Duodenal mucosa (tissue), 2 donors: ENCODE measurements around the gene CD68.

Source experiments
- H3K27ac ChIP-seq: one replicate; pipeline ENCODE4 v1.7.0; 2013; ENCODE audit warnings: low read depth, low read length
- H3K27me3 ChIP-seq, 2 donors: one replicate each; pipeline ENCODE4 v1.7.0; 2013; ENCODE audit warnings: low read length in 2 of 2, control low read depth in 1 of 2; ENCODE audit not compliant: insufficient read depth in 2 of 2, control insufficient read depth in 1 of 2
- H3K36me3 ChIP-seq, 2 donors: one replicate each; pipeline ENCODE4 v1.7.0; 2013; ENCODE audit warnings: low read length in 2 of 2, control low read depth in 1 of 2; ENCODE audit not compliant: insufficient read depth in 2 of 2, control insufficient read depth in 1 of 2
- H3K4me1 ChIP-seq, 2 donors: one replicate each; pipeline ENCODE4 v1.7.0; 2013; ENCODE audit warnings: low read length in 2 of 2, control low read depth in 1 of 2; ENCODE audit not compliant: insufficient read depth in 2 of 2, control insufficient read depth in 1 of 2
- H3K4me3 ChIP-seq, 2 donors: one replicate each; pipeline ENCODE4 v1.7.0; 2013; ENCODE audit warnings: low read length in 2 of 2, low read depth in 1 of 2
- H3K9ac ChIP-seq, 2 donors: one replicate each; pipeline ENCODE4 v1.7.0; 2013; ENCODE audit warnings: low read length in 2 of 2, low read depth in 1 of 2
- H3K9me3 ChIP-seq, 2 donors: one replicate each; pipeline ENCODE4 v1.7.0; 2013; ENCODE audit warnings: low read length in 2 of 2, control low read depth in 1 of 2; ENCODE audit not compliant: control insufficient read depth in 1 of 2

CD68 gene

DNA sequence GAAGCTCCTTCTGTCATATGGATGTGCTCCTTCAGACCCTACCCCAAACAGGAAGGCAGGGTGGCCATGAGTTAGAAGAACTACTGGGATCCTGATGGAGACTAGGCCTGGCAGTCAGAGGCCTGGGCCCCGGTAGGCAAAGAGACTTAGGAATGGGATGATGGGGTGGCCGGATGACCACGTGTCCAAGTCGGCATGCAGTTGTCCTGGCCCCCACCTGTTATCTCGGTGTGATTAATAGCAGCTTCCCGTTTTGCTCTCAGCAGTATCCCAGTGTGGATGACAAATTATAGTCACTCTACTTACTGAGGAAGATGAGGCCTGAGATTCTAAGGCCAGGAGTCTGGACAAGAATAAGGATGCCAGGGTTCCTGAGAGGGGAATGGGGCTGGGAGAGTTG lies 29.1 kb upstream of the CD68 start:
- Histone ChIP-seq H3K9me3 (no peaks in the 10 kb centered on the region), H3K4me1 (peaks cover 34 to 35% of the 10 kb centered on the region in 2 donors), H3K9ac (no peak overlapping the region), H3K27ac (no peak overlapping the region), H3K4me3 (no peak overlapping the region), H3K36me3 (no peaks in the 10 kb centered on the region), H3K27me3 (no peaks in the 10 kb centered on the region)

DNA sequence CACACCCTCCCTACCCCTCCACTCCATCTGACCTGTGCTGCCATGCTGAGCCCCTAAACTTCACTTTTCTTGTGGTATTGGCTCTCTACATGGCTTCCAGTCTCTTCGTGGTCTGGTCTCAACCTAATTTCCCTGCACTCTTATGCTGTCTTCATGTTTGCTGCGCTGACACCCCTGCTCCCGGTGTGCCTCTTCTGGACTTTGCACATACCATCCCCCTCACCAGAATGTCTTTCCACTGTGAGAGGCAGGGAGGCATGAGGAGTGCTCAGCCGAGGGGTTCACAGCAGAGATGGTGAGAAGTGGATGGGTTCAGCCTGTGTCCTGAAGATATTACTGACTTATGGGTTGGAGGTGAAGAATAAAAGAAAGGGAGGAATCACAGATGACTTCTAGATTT lies 28.0 kb upstream of the CD68 start:
- no peaks in the 10 kb centered on the region for H3K27me3 ChIP-seq
- peaks cover 34 to 37% of the 10 kb centered on the region in 2 donors for H3K4me1 ChIP-seq
- no peaks in the 10 kb centered on the region for H3K9me3 ChIP-seq
- H3K4me3 ChIP-seq: no peak overlapping the region
- H3K9ac ChIP-seq: no peak overlapping the region
- H3K36me3 ChIP-seq: no peaks in the 10 kb centered on the region
- no peak overlapping the region for H3K27ac ChIP-seq

DNA sequence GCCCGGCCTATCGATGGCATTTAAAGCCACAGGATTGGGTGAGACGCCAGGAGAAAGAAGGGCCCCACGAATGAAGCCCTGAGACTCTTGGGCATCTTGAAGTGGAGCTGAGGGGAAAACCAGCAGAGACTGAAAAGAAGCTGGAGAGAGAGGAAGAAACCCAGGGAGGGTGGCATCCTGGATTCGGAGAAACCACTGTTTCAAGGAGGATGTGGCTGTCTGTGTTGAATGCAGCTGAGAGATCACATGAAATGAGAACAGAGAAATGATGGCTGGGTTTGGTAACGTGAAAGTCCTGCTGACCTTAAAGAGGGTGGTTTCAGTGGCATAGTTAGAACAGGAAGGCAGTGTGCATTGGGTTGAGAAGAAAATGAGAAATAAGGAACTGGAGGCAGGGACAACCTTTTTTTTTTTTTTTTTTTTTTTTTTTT lies 26.8 kb upstream of the CD68 start:
- no peaks in the 10 kb centered on the region for H3K27me3 ChIP-seq
- H3K4me3 ChIP-seq: no peak overlapping the region
- H3K9me3 ChIP-seq: no peaks in the 10 kb centered on the region
- peak overlapping the region in 1 of 2 donors; percentile 10 for H3K9ac ChIP-seq
- H3K27ac ChIP-seq: no peak overlapping the region
- no peaks in the 10 kb centered on the region for H3K36me3 ChIP-seq
- H3K4me1 ChIP-seq: peaks cover 39 to 48% of the 10 kb centered on the region in 2 donors

DNA sequence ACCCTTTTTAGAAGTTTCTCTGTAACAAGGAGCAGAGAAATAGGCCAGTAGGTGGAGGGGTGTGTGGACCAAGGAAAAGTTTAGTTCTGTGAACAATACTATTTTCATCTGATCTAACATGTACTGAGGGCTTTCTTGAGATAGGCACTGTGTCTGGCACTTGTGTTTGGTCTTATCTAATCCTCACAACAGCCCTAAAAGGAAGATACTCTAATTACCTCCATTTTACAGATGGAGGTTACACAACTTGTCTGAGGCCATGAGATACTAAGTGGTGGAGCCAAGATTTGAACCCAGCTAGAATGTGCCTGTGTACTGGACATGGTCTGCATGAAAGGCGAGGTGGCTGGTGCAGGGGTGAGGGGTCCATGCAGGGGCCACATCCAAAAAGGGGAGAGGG lies 26.1 kb upstream of the CD68 start:
- H3K4me3 ChIP-seq: no peak overlapping the region
- peaks cover 44 to 53% of the 10 kb centered on the region in 2 donors for H3K4me1 ChIP-seq
- H3K9me3 ChIP-seq: no peaks in the 10 kb centered on the region
- H3K9ac ChIP-seq: no peak overlapping the region
- no peaks in the 10 kb centered on the region for H3K27me3 ChIP-seq
- no peak overlapping the region for H3K27ac ChIP-seq
- H3K36me3 ChIP-seq: no peaks in the 10 kb centered on the region

DNA sequence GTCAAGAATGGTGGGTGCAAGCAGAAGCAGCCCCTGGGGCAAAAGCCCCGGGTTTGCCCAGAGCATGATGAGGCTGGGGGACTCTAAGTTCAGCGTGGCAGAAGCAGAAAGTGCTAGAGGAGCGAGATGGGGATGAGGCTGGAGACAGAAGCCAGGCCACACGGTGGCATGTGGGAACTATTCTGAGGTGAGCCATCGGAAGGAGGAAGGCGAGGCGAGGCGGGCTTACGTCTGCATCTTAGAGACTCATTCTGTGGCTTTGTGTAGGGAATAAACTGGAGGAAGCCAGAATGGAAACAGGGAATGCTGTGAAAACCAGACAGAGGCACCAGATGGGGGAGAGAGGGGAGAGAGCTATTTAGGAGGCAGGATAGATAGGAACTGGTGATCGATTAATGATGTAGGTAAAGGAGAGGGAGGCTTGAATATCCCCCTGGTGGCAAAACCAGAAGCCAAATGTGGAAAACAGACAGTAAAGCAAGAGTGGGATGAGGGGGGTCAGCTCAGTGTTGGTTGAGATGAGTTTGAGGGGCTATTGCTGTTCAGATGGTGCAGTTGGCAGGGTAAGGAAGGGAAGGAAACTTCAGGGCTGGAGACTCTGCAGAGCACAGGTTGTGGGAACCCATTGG lies 24.0 kb upstream of the CD68 start:
- no peaks in the 10 kb centered on the region for H3K36me3 ChIP-seq
- no peaks in the 10 kb centered on the region for H3K9me3 ChIP-seq
- H3K27me3 ChIP-seq: no peaks in the 10 kb centered on the region
- H3K27ac ChIP-seq: no peak overlapping the region
- peaks cover 49 to 54% of the 10 kb centered on the region in 2 donors for H3K4me1 ChIP-seq
- no peak overlapping the region for H3K9ac ChIP-seq
- no peak overlapping the region for H3K4me3 ChIP-seq

DNA sequence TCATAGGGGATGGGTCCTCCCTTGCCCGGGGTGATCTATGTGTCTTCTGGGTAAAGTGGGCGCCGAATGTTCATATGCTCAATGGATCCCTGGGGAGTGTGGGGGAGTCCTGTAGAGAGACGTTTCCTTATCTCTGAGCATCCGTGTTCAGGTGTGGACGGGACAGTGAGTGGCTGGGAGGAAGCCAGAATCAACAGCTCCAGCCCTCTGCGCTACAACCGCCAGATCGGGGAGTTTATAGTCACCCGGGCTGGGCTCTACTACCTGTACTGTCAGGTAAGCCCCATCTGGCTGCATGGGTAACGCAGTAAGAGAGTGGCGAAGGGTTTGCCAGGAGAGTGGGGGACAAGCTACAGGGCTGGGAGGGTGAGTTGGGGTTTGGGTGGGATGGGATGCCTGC lies 22.8 kb upstream of the CD68 start:
- Histone ChIP-seq H3K9ac (peak overlapping the region; percentile 71 to 83), H3K36me3 (no peaks in the 10 kb centered on the region), H3K4me1 (peaks cover 42 to 52% of the 10 kb centered on the region in 2 donors), H3K27ac (peak overlapping the region; percentile 87), H3K9me3 (no peaks in the 10 kb centered on the region), H3K4me3 (peak overlapping the region; percentile 69 to 71), H3K27me3 (no peaks in the 10 kb centered on the region)

DNA sequence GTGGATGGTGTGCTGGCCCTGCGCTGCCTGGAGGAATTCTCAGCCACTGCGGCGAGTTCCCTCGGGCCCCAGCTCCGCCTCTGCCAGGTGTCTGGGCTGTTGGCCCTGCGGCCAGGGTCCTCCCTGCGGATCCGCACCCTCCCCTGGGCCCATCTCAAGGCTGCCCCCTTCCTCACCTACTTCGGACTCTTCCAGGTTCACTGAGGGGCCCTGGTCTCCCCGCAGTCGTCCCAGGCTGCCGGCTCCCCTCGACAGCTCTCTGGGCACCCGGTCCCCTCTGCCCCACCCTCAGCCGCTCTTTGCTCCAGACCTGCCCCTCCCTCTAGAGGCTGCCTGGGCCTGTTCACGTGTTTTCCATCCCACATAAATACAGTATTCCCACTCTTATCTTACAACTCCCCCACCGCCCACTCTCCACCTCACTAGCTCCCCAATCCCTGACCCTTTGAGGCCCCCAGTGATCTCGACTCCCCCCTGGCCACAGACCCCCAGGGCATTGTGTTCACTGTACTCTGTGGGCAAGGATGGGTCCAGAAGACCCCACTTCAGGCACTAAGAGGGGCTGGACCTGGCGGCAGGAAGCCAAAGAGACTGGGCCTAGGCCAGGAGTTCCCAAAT lies 22.2 kb upstream of the CD68 start:
- Histone ChIP-seq H3K4me1 (peaks cover 42 to 50% of the 10 kb centered on the region in 2 donors), H3K27me3 (no peaks in the 10 kb centered on the region), H3K27ac (peak overlapping the region; percentile 87), H3K4me3 (peak overlapping the region; percentile 69 to 71), H3K9me3 (no peaks in the 10 kb centered on the region), H3K9ac (peak overlapping the region; percentile 71 to 83), H3K36me3 (no peaks in the 10 kb centered on the region)

DNA sequence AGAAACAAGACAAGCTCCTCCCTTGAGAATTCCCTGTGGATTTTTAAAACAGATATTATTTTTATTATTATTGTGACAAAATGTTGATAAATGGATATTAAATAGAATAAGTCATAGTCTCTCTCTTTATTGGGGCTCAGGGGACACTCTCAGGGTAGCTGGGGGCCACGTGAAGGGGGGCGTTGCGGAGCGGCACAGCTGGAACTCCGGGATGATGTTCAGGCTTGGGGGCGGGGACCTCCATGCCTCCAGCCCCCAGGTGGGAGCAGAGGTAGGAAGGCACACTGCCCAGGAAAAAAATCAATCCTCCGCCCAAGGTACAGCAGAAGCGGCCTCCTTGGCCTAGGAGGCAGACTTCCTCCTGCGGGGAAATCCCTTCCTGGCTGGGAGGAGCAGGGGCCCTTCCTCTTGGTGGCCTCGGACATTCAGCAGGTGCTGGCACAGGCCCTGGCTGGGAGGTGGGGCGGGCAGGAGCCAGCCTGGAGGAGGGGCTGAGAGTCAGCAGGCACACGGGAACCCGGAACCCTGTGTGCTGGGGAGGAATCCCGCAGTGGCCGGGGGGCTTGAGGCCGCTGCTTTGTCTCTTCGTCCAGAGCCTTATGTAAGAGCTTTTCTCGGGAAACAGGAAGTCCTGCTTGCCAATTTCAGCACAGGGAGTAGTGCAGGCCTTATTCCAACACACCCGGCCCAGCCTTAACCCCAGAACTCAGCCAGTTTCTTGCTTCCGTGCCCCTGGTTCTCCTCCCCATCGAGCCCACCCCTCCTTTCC lies 21.5 kb upstream of the CD68 start:
- peak overlapping the region; percentile 71 to 90 for H3K4me3 ChIP-seq
- no peaks in the 10 kb centered on the region for H3K27me3 ChIP-seq
- peak overlapping the region; percentile 71 to 83 for H3K9ac ChIP-seq
- peak overlapping the region; percentile 98 for H3K27ac ChIP-seq
- H3K9me3 ChIP-seq: no peaks in the 10 kb centered on the region
- H3K4me1 ChIP-seq: peaks cover 49 to 57% of the 10 kb centered on the region in 2 donors
- H3K36me3 ChIP-seq: no peaks in the 10 kb centered on the region

DNA sequence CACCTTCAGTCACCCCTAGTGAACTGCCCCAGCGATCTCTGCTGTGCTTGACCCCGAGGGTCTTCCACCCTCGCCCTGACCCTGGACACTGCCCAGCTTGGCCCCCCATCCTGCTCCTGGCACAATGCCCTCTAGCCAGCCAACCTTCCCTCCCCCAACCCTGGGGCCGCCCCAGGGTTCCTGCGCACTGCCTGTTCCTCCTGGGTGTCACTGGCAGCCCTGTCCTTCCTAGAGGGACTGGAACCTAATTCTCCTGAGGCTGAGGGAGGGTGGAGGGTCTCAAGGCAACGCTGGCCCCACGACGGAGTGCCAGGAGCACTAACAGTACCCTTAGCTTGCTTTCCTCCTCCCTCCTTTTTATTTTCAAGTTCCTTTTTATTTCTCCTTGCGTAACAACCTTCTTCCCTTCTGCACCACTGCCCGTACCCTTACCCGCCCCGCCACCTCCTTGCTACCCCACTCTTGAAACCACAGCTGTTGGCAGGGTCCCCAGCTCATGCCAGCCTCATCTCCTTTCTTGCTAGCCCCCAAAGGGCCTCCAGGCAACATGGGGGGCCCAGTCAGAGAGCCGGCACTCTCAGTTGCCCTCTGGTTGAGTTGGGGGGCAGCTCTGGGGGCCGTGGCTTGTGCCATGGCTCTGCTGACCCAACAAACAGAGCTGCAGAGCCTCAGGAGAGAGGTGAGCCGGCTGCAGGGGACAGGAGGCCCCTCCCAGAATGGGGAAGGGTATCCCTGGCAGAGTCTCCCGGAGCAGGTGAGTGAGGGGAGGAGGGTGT lies 20.7 kb upstream of the CD68 start, which contains the start of gene TNFSF13:
TSS of gene TNFSF13 (plus strand) at position 207 of the 776 bp plus-strand sequence. CDS start at position 497, 290 bp downstream.
- Histone ChIP-seq H3K27ac (peak within 1 kb of the TSS; percentile 98), H3K36me3 (peaks cover 0 to under 1% of the 10 kb centered on the region in 2 donors), H3K9me3 (no peaks in the 10 kb centered on the region), H3K4me3 (peak within 1 kb of the TSS; percentile 71 to 90), H3K4me1 (peaks cover 45 to 59% of the 10 kb centered on the region in 2 donors), H3K9ac (peak within 1 kb of the TSS; percentile 71 to 83), H3K27me3 (no peaks in the 10 kb centered on the region)
